SK-N-SH (cell line): ENCODE data around the gene TNIP3.

Experiments used
- FOXM1 ChIP-seq: IDR thresholded peaks from 2 replicates; pipeline ENCODE4 v1.4.0; 2012; ENCODE audit warnings: low read depth, mild to moderate bottlenecking
- PBX3 ChIP-seq: IDR thresholded peaks from 2 replicates; pipeline ENCODE4; 2012
- SMC3 ChIP-seq: IDR thresholded peaks from 2 replicates; pipeline ENCODE4 v1.6.1; 2012; ENCODE audit warnings: low read depth, low read length, improper control_type of control experiment
- TCF12 ChIP-seq: IDR thresholded peaks from 2 replicates; pipeline ENCODE4 v1.4.0; 2012
- TF ChIP-seq, protein P1 (sequence below): fragments of 200-600 bp; sonication (generic); IDR thresholded peaks from 2 replicates; pipeline ENCODE4 v1.6.1; 2017; ENCODE audit warnings: antibody characterized with exemption, mild to moderate bottlenecking, moderate library complexity

DNA sequence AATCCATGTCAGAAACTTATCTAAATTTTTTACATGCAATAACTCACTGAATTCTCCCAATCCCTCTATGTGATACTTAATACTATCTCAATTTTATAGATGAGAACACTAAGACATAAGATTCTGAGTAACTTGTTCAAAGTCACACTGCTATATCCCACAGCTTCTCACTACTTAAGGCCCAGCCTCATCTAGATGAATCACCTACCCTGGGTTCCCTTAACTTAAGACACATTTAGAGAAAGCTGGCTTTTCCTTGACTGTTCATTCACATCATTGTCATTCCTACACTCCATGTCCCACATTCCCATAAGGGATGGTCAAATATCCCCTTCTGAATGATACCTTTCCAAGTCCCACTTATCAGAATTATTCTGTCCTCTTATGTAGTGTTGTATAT, 21.0 kb downstream of the TNIP3 start:
- TF ChIP-seq, protein P1, sequence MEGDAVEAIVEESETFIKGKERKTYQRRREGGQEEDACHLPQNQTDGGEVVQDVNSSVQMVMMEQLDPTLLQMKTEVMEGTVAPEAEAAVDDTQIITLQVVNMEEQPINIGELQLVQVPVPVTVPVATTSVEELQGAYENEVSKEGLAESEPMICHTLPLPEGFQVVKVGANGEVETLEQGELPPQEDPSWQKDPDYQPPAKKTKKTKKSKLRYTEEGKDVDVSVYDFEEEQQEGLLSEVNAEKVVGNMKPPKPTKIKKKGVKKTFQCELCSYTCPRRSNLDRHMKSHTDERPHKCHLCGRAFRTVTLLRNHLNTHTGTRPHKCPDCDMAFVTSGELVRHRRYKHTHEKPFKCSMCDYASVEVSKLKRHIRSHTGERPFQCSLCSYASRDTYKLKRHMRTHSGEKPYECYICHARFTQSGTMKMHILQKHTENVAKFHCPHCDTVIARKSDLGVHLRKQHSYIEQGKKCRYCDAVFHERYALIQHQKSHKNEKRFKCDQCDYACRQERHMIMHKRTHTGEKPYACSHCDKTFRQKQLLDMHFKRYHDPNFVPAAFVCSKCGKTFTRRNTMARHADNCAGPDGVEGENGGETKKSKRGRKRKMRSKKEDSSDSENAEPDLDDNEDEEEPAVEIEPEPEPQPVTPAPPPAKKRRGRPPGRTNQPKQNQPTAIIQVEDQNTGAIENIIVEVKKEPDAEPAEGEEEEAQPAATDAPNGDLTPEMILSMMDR = no peak
- TF ChIP-seq FOXM1 = no peak
- TF ChIP-seq PBX3 = no peak
- TF ChIP-seq SMC3 = no peak
- TF ChIP-seq TCF12 = no peak
